Panc1 (cell line): Measurements from ENCODE around the gene RICTOR.

Experiments
- CTCF ChIP-seq: fragments of 450-650 bp; IDR thresholded peaks from 2 replicates; pipeline ENCODE4 v1.5.1; 2017; ENCODE audit warnings: mild to moderate bottlenecking
- POLR2AphosphoS5 ChIP-seq: IDR thresholded peaks from 2 replicates; pipeline ENCODE4 v1.6.1; 2012; ENCODE audit warnings: mild to moderate bottlenecking, low read depth, low read length, moderate library complexity
- TCF7L2 ChIP-seq: IDR thresholded peaks from 2 replicates; pipeline ENCODE4 v1.6.1; 2011; ENCODE audit warnings: mild to moderate bottlenecking, low read depth, low read length, inconsistent platforms

- no peak for TF ChIP-seq CTCF
- TF ChIP-seq TCF7L2 = no peak
- TF ChIP-seq POLR2AphosphoS5 = no peak
Observed at GRCh38 chr5:39115644-39116343, 41.6 kb upstream of the RICTOR start.
